Activated CD4-positive, alpha-beta T cell treated with anti-CD3 and anti-CD28 coated beads for 24 hours (primary cell): ENCODE measurements around the gene EPHA10.

Source experiments
- DNase-seq, 2 donors: peaks; one replicate each; pipeline ENCODE4 v3.0.0-alpha.2; 2020; ENCODE audit warnings: low read depth in 2 of 2

Gene EPHA10

DNA sequence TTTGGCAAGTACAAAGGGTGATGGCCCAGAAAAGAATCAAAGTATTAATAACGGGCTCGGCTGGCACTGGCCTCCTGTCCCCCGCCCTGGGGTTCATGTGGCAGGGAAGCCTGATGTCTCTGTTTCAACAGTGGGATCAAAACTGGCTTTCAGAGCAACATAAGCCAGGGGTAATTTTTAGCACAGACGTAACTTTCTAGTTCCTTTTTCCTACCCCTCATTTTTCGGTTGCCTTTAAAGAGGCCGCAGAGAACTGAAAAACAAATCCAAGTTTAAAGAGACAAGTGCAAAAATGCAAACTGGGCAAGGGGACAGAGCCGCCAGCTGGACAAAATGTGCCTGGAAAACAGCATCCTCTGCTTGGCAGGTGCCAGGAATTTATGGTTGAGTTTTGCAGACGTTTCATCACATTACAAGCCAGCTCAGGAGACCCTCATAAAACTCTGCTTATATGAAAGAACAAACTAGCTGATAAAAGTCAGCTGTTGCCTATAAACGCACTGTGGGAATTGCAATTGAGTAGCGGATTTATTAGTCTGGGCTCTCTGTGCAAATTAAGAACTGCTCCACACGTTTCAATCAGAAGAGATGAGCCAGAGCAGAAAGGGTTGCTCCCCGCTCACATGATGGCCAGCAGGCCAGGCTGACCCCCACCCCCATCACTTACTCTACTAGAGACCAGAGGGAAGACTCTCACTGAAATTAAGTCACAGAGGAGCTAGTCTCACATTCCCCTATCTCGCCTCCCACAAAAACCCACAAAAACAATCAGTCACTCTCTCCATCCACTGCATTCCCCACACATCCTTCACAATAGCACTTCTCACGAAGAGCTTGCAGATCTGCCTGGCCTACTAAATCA, 88.4 kb downstream of the EPHA10 start:
- no peak for DNase-seq

DNA sequence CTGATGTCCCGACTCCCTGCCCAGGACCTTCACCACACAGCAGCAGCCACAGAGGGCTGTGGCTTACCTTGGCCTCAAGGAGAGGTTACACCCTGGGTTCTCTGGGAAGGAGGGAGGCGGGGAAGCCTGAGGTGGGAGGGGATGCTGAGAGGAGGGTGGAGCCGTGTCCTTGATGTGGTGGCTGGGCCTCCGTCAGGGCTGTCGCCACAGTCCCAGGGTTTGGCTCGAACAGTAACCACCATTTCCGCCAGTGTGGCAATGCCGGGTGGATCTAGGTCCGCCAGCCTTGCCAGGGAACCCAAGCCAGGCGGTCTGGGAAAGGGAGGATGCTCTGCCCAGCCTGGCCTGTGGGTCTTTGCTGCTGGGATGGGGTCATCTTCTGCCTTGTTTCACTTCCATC, 91.0 kb downstream of the EPHA10 start:
- DNase-seq = peak in 1 of 2 donors; percentile 55

DNA sequence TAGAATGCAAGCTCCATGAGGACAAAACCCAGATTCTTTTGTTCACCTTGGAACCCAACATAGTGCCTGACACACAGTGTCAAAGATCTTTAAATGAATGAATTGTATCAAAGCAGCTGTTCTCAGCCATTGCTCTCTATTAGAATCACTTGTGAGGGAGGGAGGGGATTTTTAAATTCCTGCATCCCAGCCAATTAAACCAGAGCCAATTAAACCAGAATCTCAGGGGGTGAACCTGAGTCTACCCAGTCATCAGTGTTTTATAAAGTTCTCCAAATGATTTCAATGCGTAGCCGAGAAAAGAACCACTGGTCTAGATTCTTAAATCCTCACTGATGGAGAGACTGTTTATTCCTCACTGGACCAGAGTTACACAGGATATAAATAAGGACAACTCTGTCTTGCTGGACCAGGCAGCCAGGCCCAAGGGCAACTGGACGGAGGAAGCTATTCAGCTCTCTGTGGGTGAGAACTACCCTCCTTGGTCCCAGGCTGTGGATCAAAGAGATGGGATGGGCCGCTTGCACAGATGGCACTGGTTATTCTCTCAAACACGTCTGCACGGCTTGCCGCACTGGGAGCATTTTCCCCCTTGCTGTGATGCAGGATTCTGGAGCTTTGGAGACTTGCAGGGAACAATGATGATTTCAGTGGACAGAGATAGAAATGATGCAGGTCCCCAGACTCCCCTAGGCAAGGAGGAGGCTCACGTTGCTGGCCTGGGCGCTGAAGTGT, 92.6 kb downstream of the EPHA10 start:
- DNase-seq = no peak

DNA sequence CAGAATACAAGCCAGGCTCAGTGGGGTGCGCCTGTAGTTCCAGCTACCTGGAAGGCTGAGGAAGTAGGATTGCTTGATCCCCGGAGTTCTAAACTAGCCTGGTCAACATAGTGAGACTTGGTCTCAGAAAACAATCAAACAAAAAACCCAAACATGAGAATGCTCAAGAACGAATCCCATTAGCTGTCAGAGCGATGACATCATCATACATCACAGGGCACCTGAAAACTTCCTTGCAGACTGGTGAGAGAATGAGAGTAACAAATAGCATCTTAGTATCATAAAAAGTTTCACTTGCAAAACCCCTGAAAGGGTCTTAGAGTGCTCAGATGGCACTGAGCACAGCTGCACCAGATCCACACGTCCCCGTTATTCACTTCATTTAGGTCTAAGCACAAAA, 93.7 kb downstream of the EPHA10 start:
- no peak for DNase-seq

DNA sequence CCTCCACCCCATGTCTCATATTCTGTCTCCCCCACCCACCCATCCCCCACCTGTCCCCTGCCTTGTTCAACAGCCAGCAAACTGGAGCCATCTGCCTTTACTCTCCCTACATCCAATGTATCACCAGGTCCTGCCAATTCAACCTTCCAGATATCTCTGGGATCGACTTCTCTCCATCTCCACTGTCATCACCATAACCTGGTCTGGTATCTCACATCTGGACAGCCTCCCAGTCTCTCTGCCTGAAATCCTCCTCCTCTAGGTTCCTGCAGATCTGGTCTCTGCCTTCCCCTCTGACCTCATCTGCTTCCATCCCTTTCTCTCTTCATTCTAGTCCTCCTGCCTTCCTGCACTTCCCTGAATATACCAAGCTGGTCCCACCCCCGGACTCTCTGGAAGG, 94.8 kb downstream of the EPHA10 start:
- no peak for DNase-seq

DNA sequence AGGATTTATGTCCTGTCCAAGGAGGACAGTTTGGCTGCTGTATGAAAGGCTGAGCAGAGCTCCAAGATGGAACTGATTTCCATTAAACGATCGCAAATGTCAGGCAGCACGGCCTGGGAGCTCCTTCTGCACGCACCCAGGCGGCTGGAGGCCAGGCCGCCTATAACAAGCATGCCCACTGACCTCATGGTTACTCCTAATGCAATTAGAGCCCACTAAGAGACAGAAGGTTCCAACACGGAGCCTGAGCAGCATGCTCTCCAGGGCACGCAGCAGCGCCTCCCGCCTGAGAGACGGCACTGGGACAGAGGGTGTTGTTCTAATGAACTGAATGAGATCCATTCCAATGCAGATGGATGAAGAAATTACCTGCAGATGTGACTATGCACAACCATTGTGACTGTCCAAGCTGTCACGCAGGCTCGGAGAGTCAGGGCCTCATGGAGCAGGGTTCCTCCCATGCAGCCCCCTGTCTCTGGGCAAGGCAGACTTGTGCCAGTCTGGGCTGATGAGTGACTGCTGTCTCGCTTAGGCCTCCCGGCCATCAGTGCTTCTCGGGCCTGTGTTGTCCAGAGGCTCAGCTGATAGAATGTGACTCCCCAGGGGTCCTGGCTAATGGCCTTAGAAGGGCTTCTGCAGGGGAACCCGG, 97.8 kb downstream of the EPHA10 start:
- no peak for DNase-seq

DNA sequence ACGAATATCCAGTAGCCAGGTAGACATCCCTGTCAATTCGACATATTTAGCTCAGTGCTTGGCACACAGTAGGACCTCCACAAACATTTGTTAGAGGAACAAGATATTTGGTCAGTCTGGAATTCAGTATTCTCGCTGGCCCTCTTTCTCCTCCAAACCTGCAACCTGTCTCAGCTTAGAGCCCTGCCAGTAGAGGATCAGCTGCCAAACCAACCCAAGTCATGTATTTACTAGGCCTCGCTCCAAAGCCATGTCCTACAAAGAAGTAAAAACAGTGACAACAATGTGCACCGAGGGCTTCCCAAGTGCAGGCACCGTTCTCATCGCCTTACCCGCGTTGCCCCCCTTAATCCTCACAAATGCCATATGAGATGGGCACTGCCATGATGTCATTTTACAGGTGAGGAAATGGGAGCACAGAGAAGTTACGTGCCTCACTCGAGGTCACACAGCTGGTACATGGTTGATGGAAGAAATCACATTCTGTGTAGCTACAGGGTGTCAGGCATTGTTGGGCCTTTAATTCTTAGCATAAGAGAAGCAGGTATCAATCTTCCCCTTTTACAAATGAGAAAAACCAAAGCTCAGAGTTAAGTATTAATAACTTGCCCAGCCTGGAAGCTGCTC, 98.6 kb downstream of the EPHA10 start:
- no peak for DNase-seq
